ENCODE results near the gene AKAP10. TPM values are rescaled to one million over a fixed set of nuclear protein-coding genes. Genes with fewer than 3 reads are reported as not detected.
"Not testable (repeated sequence)": the region's sequence is repeated elsewhere in the genome, so short reads cannot be mapped to it uniquely, and the experiment has no call there.

Gene AKAP10
- 38.7 and 51.5 TPM in 2 replicates for total RNA-seq

- ChIA-PET POLR2A (interaction anchor here (1.0 to 2.3 kb wide), 10 partner anchors 12 to 1795 kb away, joined by 3 to 17 read pairs (median 5); partner anchors contain the start of genes ALDH3A2, ALKBH5, MAPK7 and SPECC1), CTCF (interaction anchor here (1.0 to 1.1 kb wide), 2 partner anchors 15 to 29 kb away, joined by 3 to 5 read pairs; no protein-coding TSS in a partner anchor)
- intact Hi-C loops (cut with micrococcal nuclease) = loop anchor here (1.0 to 10.0 kb wide), 7 partner anchors 32 to 1307 kb away; partner anchors contain the start of genes ALDH3A2, DHRS7B, MAP2K3 and SPECC1
- peak within 1 kb of the TSS; percentile 99 for H3K4me3 Mint-ChIP-seq
- peak; percentile 87 for ATAC-seq (ENCODE audit: low read depth)
- TF ChIP-seq CTCF (IDR thresholded peaks at IDR 0.05) = no peak
- peaks cover 20% of the 10 kb centered on the region for H3K36me3 Mint-ChIP-seq (ENCODE audit: low read depth)
- H3K4me1 Mint-ChIP-seq = peaks cover 44% of the 10 kb centered on the region
- DNase-seq = peak; percentile 96
- no peaks in the 10 kb centered on the region for H3K27me3 Mint-ChIP-seq
- no peaks in the 10 kb centered on the region for H3K9me3 Mint-ChIP-seq
- H3K27ac Mint-ChIP-seq = peak within 1 kb of the TSS; percentile 99
Observed at GRCh38 chr17:19977293-19978208, at the start of gene AKAP10. Gene AKAP10, minus strand, starts transcription at chr17:19977828. Its CDS starts 149 bp downstream, at chr17:19977679.

GRCh38 chr17:20026960-20027359, 49.3 kb upstream of the AKAP10 start:
- H3K9me3 Mint-ChIP-seq = peaks cover 2% of the 10 kb centered on the region
- peaks cover 4% of the 10 kb centered on the region for H3K4me1 Mint-ChIP-seq
- CTCF ChIA-PET = no interaction called here

GRCh38 chr17:20022701-20023100, 45.1 kb upstream of the AKAP10 start:
- intact Hi-C loops (cut with micrococcal nuclease) = no loop called here
- no peak overlapping the region for H3K27ac Mint-ChIP-seq
- ChIA-PET CTCF (no interaction called here), POLR2A (no interaction called here)
- H3K36me3 Mint-ChIP-seq (ENCODE audit: low read depth) = no peaks in the 10 kb centered on the region
- peaks cover 25% of the 10 kb centered on the region for H3K27me3 Mint-ChIP-seq
- ATAC-seq (ENCODE audit: low read depth) (no peak), DNase-seq (no peak)
- H3K4me1 Mint-ChIP-seq = no peaks in the 10 kb centered on the region
- TF ChIP-seq CTCF (IDR thresholded peaks at IDR 0.05) = no peak
- no peak overlapping the region for H3K4me3 Mint-ChIP-seq
- H3K9me3 Mint-ChIP-seq = peaks cover 2% of the 10 kb centered on the region

More at GRCh38 chr17:20026960-20027359, 49.3 kb upstream of the AKAP10 start:
- intact Hi-C loops (cut with micrococcal nuclease) = no loop called here
- peaks cover 16% of the 10 kb centered on the region for H3K27me3 Mint-ChIP-seq
- no peak overlapping the region for H3K27ac Mint-ChIP-seq
- POLR2A ChIA-PET = no interaction called here
- ATAC-seq (ENCODE audit: low read depth) (no peak), DNase-seq (no peak)
- no peaks in the 10 kb centered on the region for H3K36me3 Mint-ChIP-seq (ENCODE audit: low read depth)
- no peak overlapping the region for H3K4me3 Mint-ChIP-seq
- no peak for TF ChIP-seq CTCF (IDR thresholded peaks at IDR 0.05)

- H3K4me1 Mint-ChIP-seq; H3K27ac Mint-ChIP-seq; H3K9me3 Mint-ChIP-seq; POLR2A ChIA-PET; ATAC-seq (ENCODE audit: low read depth); H3K36me3 Mint-ChIP-seq (ENCODE audit: low read depth); intact Hi-C loops (cut with micrococcal nuclease); DNase-seq; CTCF ChIA-PET; H3K4me3 Mint-ChIP-seq: not testable (repeated sequence)
- H3K27me3 Mint-ChIP-seq = peaks cover 38% of the 10 kb centered on the region
Observed at GRCh38 chr17:20016475-20016992, 38.9 kb upstream of the AKAP10 start.

GRCh38 chr17:20012017-20012536, 34.4 kb upstream of the AKAP10 start:
- intact Hi-C loops (cut with micrococcal nuclease) = no loop called here
- Mint-ChIP-seq H3K36me3 (ENCODE audit: low read depth) (no peaks in the 10 kb centered on the region), H3K4me1 (peaks cover 13% of the 10 kb centered on the region), H3K4me3 (no peak overlapping the region), H3K27ac (no peak overlapping the region), H3K27me3 (peaks cover 31% of the 10 kb centered on the region), H3K9me3 (no peaks in the 10 kb centered on the region)
- POLR2A ChIA-PET = interaction anchor here (0.7 to 2.2 kb wide), 3 partner anchors 31 to 840 kb away, joined by 3 to 8 read pairs (median 3); partner anchors contain the start of gene AKAP10
- no peak for TF ChIP-seq CTCF (IDR thresholded peaks at IDR 0.05)
- CTCF ChIA-PET = interaction anchor here (0.9 kb wide), 2 partner anchors 19 to 89 kb away, joined by 3 read pairs; no protein-coding TSS in a partner anchor
- no peak for ATAC-seq (ENCODE audit: low read depth)
- DNase-seq = no peak
